IMR-90 (cell line): ENCODE measurements around the gene NFKB1. TPM values are rescaled to one million over a fixed set of nuclear protein-coding genes. Genes with fewer than 3 reads are reported as not detected.

Experiments
- ATAC-seq: fragments of 200-7000 bp; cut with Tn5 transposase; 2 replicates; pipeline ENCODE4 v1.9.1; 2020; ENCODE audit warnings: low read depth, mild to moderate bottlenecking, moderate library complexity
- BruUV-seq: library from RNA; stranded (reverse); fragments of 400-500 nt; replicated peaks from 2 replicates; lab custom pipeline; 2021; lab: Mats Ljungman, UMichigan
- CTCF ChIA-PET: fragments of 300-600 bp; formaldehyde crosslinking; extraction: SDS; loops from one replicate; lab custom pipeline; 2021; ENCODE audit warnings: antibody characterized with exemption; lab: Yijun Ruan, JAX
- POLR2A ChIA-PET: fragments of 300-600 bp; sonication (Branson Sonifier 250); formaldehyde crosslinking; loops from one replicate; lab custom pipeline; 2022; ENCODE audit warnings: antibody characterized with exemption; ENCODE audit not compliant: unreplicated experiment; lab: Charles Lee
- DNase-seq: peaks from one replicate; pipeline ENCODE4 v3.0.0; 2013
- H2AFZ ChIP-seq: replicated peaks from 2 replicates; pipeline ENCODE3; 2013; ENCODE audit warnings: low read length, mild to moderate bottlenecking; ENCODE audit not compliant: poor library complexity
- H2AK5ac ChIP-seq: 2 replicates; pipeline ENCODE4 v1.6.1; 2013; ENCODE audit warnings: low read depth, low read length, inconsistent platforms
- H2AK9ac ChIP-seq: replicated peaks from 2 replicates; pipeline ENCODE3; 2013; ENCODE audit warnings: mild to moderate bottlenecking, low read depth, low read length, moderate library complexity; ENCODE audit not compliant: poor library complexity
- H2BK120ac ChIP-seq: 2 replicates; pipeline ENCODE4 v1.6.1; 2013; ENCODE audit warnings: low read depth, low read length, inconsistent platforms
- H2BK15ac ChIP-seq: 3 replicates; pipeline ENCODE4 v1.6.1; 2013; ENCODE audit warnings: low read depth, low read length, inconsistent platforms
- H2BK20ac ChIP-seq: 2 replicates; pipeline ENCODE4 v1.6.1; 2013; ENCODE audit warnings: low read depth, mild to moderate bottlenecking, inconsistent platforms, low read length, moderate library complexity
- H2BK5ac ChIP-seq: 2 replicates; pipeline ENCODE4 v1.6.1; 2013; ENCODE audit warnings: mild to moderate bottlenecking, low read depth, low read length, inconsistent platforms; ENCODE audit not compliant: poor library complexity, severe bottlenecking
- H3K14ac ChIP-seq: replicated peaks from 2 replicates; pipeline ENCODE4 v1.6.1; 2013; ENCODE audit warnings: low read depth, low read length, inconsistent platforms
- H3K18ac ChIP-seq: 2 replicates; pipeline ENCODE4 v1.6.1; 2013; ENCODE audit warnings: low read depth, low read length, control low read depth
- H3K23ac ChIP-seq: 2 replicates; pipeline ENCODE4 v1.6.1; 2013; ENCODE audit warnings: low read depth, low read length, inconsistent platforms
- H3K27ac ChIP-seq: 2 replicates; pipeline ENCODE4 v1.5.1; 2013; ENCODE audit warnings: mild to moderate bottlenecking, control low read depth, low read length; ENCODE audit not compliant: insufficient read depth
- H3K27me3 ChIP-seq: 2 replicates; pipeline ENCODE4 v1.6.1; 2013; ENCODE audit warnings: low read length; ENCODE audit not compliant: control insufficient read depth, insufficient read depth
- H3K36me3 ChIP-seq: 2 replicates; pipeline ENCODE4 v1.6.1; 2013; ENCODE audit warnings: low read length, mixed read lengths; ENCODE audit not compliant: control insufficient read depth, insufficient read depth
- H3K4ac ChIP-seq: 2 replicates; pipeline ENCODE4 v1.6.1; 2013; ENCODE audit warnings: low read depth, low read length, inconsistent platforms
- H3K4me1 ChIP-seq: 2 replicates; pipeline ENCODE4 v1.6.1; 2013; ENCODE audit warnings: low read length, mixed read lengths; ENCODE audit not compliant: control insufficient read depth, insufficient read depth
- H3K4me2 ChIP-seq: 2 replicates; pipeline ENCODE4 v1.6.1; 2013; ENCODE audit warnings: low read depth, mild to moderate bottlenecking, control low read depth, low read length, moderate library complexity
- H3K4me3 ChIP-seq: 2 replicates; pipeline ENCODE4 v1.5.1; 2013; ENCODE audit warnings: low read depth, mild to moderate bottlenecking, control low read depth, low read length, moderate library complexity; ENCODE audit not compliant: insufficient read depth
- H3K56ac ChIP-seq: 2 replicates; pipeline ENCODE4 v1.6.1; 2013; ENCODE audit warnings: low read length, inconsistent platforms; ENCODE audit not compliant: insufficient read depth; ENCODE audit errors: extremely low read depth
- H3K79me1 ChIP-seq, 2 experiments: 2 replicates each; pipeline ENCODE4 v1.6.1; 2013; ENCODE audit warnings: low read length in 2 of 2, inconsistent platforms in 1 of 2, low read depth in 1 of 2
- H3K9ac ChIP-seq: 2 replicates; pipeline ENCODE4 v1.6.1; 2013; ENCODE audit warnings: low read depth, low read length, control low read depth
- H3K9me1 ChIP-seq: 2 replicates; pipeline ENCODE4 v1.6.1; 2013; ENCODE audit warnings: low read length, inconsistent platforms; ENCODE audit not compliant: insufficient read depth
- H3K9me3 ChIP-seq: 2 replicates; pipeline ENCODE4 v1.6.1; 2013; ENCODE audit warnings: low read length; ENCODE audit not compliant: control insufficient read depth, insufficient read depth
- H4K20me1 ChIP-seq: 2 replicates; pipeline ENCODE4 v1.6.1; 2013; ENCODE audit warnings: low read length, inconsistent platforms; ENCODE audit not compliant: insufficient read depth
- H4K5ac ChIP-seq: 2 replicates; pipeline ENCODE4 v1.6.1; 2013; ENCODE audit warnings: mild to moderate bottlenecking, low read depth, low read length, control low read depth
- H4K8ac ChIP-seq, 2 experiments: 2 replicates each; pipeline ENCODE4 v1.6.1; 2013; ENCODE audit warnings: low read depth in 2 of 2, low read length in 2 of 2, control low read depth in 1 of 2, inconsistent platforms in 1 of 2
- H4K91ac ChIP-seq: 2 replicates; pipeline ENCODE4 v1.6.1; 2013; ENCODE audit warnings: low read depth, low read length, inconsistent platforms; ENCODE audit not compliant: insufficient read depth
- BHLHE40 ChIP-seq: fragments of 150-350 bp; IDR thresholded peaks from 2 replicates; pipeline ENCODE4 v1.6.1; 2016; ENCODE audit warnings: mild to moderate bottlenecking, low read depth, low read length
- CEBPB ChIP-seq: IDR thresholded peaks from 2 replicates; pipeline ENCODE4 v1.6.1; 2012; ENCODE audit warnings: low read depth, low read length, improper control_type of control experiment
- ELK1 ChIP-seq: fragments of 150-350 bp; IDR thresholded peaks from 2 replicates; pipeline ENCODE4 v1.6.1; 2016; ENCODE audit warnings: low read depth, mild to moderate bottlenecking, low read length, moderate library complexity, borderline replicate concordance
- FOS ChIP-seq: fragments of 150-350 bp; IDR thresholded peaks from 2 replicates; pipeline ENCODE4 v1.6.1; 2016; ENCODE audit warnings: low read depth, low read length
- MAFK ChIP-seq: IDR thresholded peaks from 2 replicates; pipeline ENCODE4 v1.6.1; 2012; ENCODE audit warnings: low read depth, low read length, improper control_type of control experiment
- MAZ ChIP-seq: IDR thresholded peaks from 2 replicates; pipeline ENCODE4 v1.6.1; 2012; ENCODE audit warnings: low read depth, mild to moderate bottlenecking, low read length, improper control_type of control experiment, moderate library complexity, borderline replicate concordance
- MXI1 ChIP-seq: IDR thresholded peaks from 2 replicates; pipeline ENCODE4 v1.6.1; 2012; ENCODE audit warnings: low read depth, mild to moderate bottlenecking, low read length, moderate library complexity, borderline replicate concordance
- NFE2L2 ChIP-seq: fragments of 150-350 bp; IDR thresholded peaks from 2 replicates; pipeline ENCODE4 v1.6.1; 2016; ENCODE audit warnings: low read depth, mild to moderate bottlenecking, low read length
- POLR2A ChIP-seq: IDR thresholded peaks from 2 replicates; pipeline ENCODE4 v1.6.1; 2012; ENCODE audit warnings: mild to moderate bottlenecking, low read depth, low read length
- RAD21 ChIP-seq: IDR thresholded peaks from 2 replicates; pipeline ENCODE4 v1.6.1; 2012; ENCODE audit warnings: low read length, improper control_type of control experiment
- RCOR1 ChIP-seq: IDR thresholded peaks from 2 replicates; pipeline ENCODE4 v1.6.1; 2012; ENCODE audit warnings: mild to moderate bottlenecking, low read length, improper control_type of control experiment; ENCODE audit not compliant: insufficient replicate concordance
- RFX5 ChIP-seq: IDR thresholded peaks from 2 replicates; pipeline ENCODE4 v1.8.0; 2012; ENCODE audit warnings: low read depth, mild to moderate bottlenecking, low read length, moderate library complexity
- SMC3 ChIP-seq: fragments of 150-350 bp; IDR thresholded peaks from 2 replicates; pipeline ENCODE4 v1.6.1; 2016; ENCODE audit warnings: low read depth, mild to moderate bottlenecking, antibody characterized with exemption, low read length, moderate library complexity
- USF2 ChIP-seq: fragments of 150-350 bp; IDR thresholded peaks from 2 replicates; pipeline ENCODE4 v1.6.1; 2017; ENCODE audit warnings: mild to moderate bottlenecking, antibody characterized with exemption, low read length, low read depth
- WGBS, 2 experiments: methylation state at CpG; one replicate each; pipeline versions ENCODE4 v1.1.5 to v1.1.7; 2013; ENCODE audit warnings: missing lambda C conversion rate in 2 of 2; ENCODE audit not compliant: insufficient read length in 1 of 2; ENCODE audit errors: extremely low coverage in 2 of 2; 5-methylcytosine and 5-hydroxymethylcytosine counted together
- dilution Hi-C: fragments of 300-500 bp; cut with HindIII; formaldehyde crosslinking; loops from one replicate; pipeline ENCODE4 v1.14.3; 2018; ENCODE audit warnings: low sequenced_read_pairs; ENCODE audit not compliant: unreplicated experiment
- in situ Hi-C: fragments of 300-500 bp; cut with MboI; formaldehyde crosslinking; loops from 3 replicates; pipeline ENCODE4 v1.14.3; 2019; ENCODE audit warnings: low sequenced_read_pairs, inconsistent platforms, mixed read lengths
- intact Hi-C: fragments of 100-400 bp; cut with micrococcal nuclease; formaldehyde crosslinking; loops from 2 replicates; pipeline ENCODE4 v1.10.0; 2022
- polyA plus RNA-seq, 3 experiments: library from polyadenylated mRNA; depleted of rRNA; stranded (reverse); fragments of >200 nt; gene quantifications; 2 replicates each; pipeline ENCODE4 v1.2.3, GENCODE V29; 2012; ENCODE audit warnings: low replicate concordance in 1 of 3
- total RNA-seq: library from RNA; depleted of rRNA; stranded (reverse); fragments of >200 nt; gene quantifications from 2 replicates; pipeline ENCODE4 v1.2.3, GENCODE V29; 2012
- TF ChIP-seq, protein P1 (sequence below): conservative IDR thresholded peaks from 2 replicates; pipeline ENCODE4 v1.5.1; 2012; ENCODE audit warnings: mild to moderate bottlenecking, low read depth, low read length, improper control_type of control experiment

NFKB1 gene
- total and polyA plus RNA-seq, 2 of the 4 experiments (the other 2 are of a cell fraction) = 19.8 to 24.6 TPM

DNA sequence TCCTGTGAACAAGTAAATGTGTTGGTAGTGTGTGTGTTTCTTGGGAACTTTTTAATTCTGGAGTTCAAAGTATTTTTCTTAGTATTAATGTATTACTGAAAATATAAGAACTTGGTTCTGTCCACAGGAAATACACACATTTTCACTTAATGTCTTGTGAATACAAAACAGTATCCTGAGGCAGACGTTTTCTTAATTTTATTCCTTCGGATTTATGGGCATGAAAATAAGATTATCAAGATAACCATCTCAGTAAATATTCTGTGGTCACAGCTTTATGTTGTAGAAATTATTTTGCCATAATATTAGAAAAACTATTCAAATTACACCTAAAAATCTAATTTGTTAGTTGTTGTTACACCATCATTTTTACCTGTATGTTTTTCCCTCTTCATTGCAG is 29.8 kb downstream of the NFKB1 start:
- Histone ChIP-seq H3K79me1 (peaks cover 2 to 13% of the 10 kb centered on the region in 2 experiments; a peak in 3 of 4 replicates), H4K8ac (no peak overlapping the region), H4K20me1 (no peaks in the 10 kb centered on the region; the same call in 1 of the 2 replicates), H3K9me3 (no peaks in the 10 kb centered on the region), H3K36me3 (0 out of 2 replicates have a peak, but pooled peaks cover 1% of the 10 kb centered on the region), H2AFZ (no peak overlapping the region), H2BK15ac (no peak overlapping the region), H3K9me1 (no peaks in the 10 kb centered on the region), H3K18ac (no peak overlapping the region), H2AK9ac (no peak overlapping the region), H2BK20ac (no peak overlapping the region), H3K4ac (no peak overlapping the region), H2BK120ac (no peak overlapping the region), H3K56ac (no peak overlapping the region), H3K9ac (no peak overlapping the region), H3K4me2 (no peak overlapping the region), H2BK5ac (no peak overlapping the region), H3K4me3 (no peak overlapping the region), H2AK5ac (no peak overlapping the region), H4K91ac (no peak overlapping the region), H3K27ac (no peak overlapping the region), H3K14ac (no peak overlapping the region), H4K5ac (no peak overlapping the region), H3K27me3 (no peaks in the 10 kb centered on the region), H3K23ac (no peak overlapping the region), H3K4me1 (peaks cover 4% of the 10 kb centered on the region; the same call in 1 of the 2 replicates)
- no TSS peak for BruUV-seq
- in situ Hi-C loops = no loop called here
- POLR2A ChIA-PET = no interaction called here
- ATAC-seq (no peak), DNase-seq (no peak)
- intact Hi-C loops = no loop called here
- WGBS, 2 experiments = no CpG with 5 or more reads among the region's 2 CpGs
- CTCF ChIA-PET = interaction anchor here (0.6 kb wide), 1 partner anchor 226 kb away, joined by 4 read pairs; no protein-coding TSS in a partner anchor
- dilution Hi-C loops = no loop called here
- TF ChIP-seq POLR2A = no peak
- TF ChIP-seq RFX5 = no peak
- no peak for TF ChIP-seq SMC3
- no peak for TF ChIP-seq RAD21
- TF ChIP-seq RCOR1 = no peak
- TF ChIP-seq NFE2L2 = no peak
- no peak for TF ChIP-seq ELK1
- TF ChIP-seq, protein P1, sequence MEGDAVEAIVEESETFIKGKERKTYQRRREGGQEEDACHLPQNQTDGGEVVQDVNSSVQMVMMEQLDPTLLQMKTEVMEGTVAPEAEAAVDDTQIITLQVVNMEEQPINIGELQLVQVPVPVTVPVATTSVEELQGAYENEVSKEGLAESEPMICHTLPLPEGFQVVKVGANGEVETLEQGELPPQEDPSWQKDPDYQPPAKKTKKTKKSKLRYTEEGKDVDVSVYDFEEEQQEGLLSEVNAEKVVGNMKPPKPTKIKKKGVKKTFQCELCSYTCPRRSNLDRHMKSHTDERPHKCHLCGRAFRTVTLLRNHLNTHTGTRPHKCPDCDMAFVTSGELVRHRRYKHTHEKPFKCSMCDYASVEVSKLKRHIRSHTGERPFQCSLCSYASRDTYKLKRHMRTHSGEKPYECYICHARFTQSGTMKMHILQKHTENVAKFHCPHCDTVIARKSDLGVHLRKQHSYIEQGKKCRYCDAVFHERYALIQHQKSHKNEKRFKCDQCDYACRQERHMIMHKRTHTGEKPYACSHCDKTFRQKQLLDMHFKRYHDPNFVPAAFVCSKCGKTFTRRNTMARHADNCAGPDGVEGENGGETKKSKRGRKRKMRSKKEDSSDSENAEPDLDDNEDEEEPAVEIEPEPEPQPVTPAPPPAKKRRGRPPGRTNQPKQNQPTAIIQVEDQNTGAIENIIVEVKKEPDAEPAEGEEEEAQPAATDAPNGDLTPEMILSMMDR = no peak
- no peak for TF ChIP-seq FOS
- TF ChIP-seq USF2 = no peak
- TF ChIP-seq MAZ = no peak
- TF ChIP-seq MXI1 = no peak
- no peak for TF ChIP-seq BHLHE40
- no peak for TF ChIP-seq MAFK
- TF ChIP-seq CEBPB = no peak
